GM19372 (cell line): ENCODE data around the gene NOC2L.
A peak's percentile ranks its signal among the peaks of the same experiment; 100 is the strongest.

ENCODE experiments used
- ATAC-seq: cut with Tn5 transposase; IDR thresholded peaks from one replicate; pipeline ENCODE4 v1.9.1; 2021; ENCODE audit warnings: mild to moderate bottlenecking, low read depth, moderate library complexity; ENCODE audit not compliant: unreplicated experiment

The NOC2L gene

DNA sequence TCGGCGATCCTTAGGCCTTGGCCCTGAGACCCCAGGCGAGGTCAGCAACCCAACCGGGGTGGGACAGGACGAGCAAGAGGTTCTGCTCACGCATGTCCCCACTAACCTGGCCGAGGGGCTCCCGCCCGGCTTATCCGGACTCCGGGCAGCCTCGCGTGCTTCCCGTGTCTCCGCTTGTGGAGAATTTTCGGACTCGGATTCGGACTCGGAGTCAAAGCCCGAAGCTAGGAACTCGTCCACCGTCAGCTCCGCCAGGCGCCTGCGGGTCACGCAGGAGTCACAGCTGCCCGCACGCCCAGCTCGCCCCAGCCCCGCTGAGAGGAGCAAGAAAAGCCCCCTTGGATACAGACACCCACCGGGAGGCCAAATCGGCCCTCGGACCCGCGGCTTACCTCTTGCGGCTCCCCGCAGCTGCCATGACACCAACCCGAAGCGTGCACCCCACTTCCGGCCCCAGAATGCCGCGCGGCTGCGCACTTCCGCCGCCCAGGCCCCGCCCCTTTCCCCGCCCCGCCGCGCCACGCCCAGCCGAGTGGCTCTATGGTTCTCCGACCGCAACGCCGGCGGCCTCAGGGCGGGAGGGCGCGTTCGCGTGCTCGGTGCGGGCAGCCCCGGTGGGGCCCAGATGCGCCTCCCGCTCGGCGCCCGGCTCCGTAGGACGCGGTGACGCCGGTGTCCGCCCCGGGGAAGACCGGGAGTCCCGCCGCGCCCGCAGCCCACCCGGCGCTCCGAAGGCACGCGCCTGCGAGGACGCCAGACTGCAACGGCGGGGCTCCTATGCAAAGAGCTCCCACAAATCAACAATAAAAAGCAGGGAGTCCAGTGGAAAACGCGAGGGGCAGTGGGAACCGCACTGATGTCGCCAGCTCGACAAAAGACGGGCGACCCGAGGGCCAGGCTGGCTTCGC lies at the start of gene NOC2L:
NOC2L (minus strand) TSS at position 434 of the 908 bp plus-strand sequence; CDS start at position 418, 16 bp downstream.
- ATAC-seq: peak; percentile 86

DNA sequence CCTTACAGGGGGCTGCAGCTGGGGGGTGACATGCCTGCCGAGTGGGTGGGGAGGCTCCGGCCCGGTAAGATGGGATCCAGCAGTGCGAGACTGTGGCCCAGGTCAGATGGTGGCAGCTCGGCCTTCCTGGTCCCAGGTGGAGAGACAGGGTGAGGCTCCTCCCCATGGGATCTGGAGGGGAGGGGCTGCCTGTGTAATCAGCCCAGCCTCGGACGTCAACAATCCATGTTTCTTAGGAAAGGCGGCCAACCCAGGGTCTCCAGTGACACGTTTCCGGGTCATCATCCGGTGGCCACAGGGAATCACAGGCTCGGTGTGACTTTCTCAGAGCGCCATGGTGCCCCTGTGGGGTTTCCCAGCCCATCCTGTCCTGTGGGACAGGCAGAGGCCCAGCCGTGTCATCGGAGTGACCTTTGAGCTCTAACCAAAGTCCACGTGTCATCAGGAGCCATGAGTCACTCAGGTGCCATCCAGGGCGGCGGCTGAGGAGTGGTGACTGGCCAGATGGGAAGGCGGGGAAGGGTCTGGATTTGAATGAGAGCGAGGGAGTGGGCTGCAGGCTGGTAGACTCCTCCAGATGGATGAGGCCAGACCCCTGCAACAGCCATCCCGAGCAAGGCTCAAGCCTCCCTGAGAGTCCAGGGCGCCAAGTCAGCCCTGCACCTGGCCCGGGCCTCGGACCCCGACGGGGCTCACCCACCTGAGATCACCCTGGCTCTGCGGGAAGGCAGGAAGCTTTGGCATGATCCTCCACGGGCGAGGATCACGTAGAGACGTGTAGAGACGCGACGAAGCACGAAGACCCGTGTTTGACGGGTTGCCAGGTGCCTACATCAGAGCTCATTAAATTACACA lies 47.5 kb upstream of the NOC2L start:
- ATAC-seq: no peak

DNA sequence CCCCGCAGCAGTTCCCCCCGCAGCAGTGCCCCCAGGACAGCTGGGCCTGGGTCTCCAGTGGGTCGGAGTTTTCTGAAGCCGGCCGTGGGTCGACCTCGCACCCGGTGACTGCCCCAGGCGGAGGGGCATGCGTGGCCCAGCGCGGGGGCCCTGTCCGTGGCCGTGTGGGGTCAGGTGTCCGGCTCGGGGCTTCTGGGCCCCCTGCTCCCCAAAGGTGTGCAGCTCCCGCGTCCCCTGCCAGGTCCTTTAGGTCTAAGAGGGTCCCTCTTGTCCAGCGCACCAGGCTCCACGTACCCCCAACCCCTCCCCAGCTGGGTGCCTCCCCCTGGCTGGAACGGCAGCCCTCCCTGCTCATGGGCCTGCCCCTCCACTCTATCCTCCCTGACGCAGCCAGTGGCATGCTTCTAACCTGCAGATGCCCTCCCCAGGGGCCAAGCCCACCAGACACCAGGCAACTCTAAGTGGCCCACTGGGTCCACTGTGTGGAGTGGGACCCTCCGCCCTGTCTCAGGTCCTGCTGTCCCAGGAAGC lies 46.8 kb upstream of the NOC2L start:
- no peak for ATAC-seq

DNA sequence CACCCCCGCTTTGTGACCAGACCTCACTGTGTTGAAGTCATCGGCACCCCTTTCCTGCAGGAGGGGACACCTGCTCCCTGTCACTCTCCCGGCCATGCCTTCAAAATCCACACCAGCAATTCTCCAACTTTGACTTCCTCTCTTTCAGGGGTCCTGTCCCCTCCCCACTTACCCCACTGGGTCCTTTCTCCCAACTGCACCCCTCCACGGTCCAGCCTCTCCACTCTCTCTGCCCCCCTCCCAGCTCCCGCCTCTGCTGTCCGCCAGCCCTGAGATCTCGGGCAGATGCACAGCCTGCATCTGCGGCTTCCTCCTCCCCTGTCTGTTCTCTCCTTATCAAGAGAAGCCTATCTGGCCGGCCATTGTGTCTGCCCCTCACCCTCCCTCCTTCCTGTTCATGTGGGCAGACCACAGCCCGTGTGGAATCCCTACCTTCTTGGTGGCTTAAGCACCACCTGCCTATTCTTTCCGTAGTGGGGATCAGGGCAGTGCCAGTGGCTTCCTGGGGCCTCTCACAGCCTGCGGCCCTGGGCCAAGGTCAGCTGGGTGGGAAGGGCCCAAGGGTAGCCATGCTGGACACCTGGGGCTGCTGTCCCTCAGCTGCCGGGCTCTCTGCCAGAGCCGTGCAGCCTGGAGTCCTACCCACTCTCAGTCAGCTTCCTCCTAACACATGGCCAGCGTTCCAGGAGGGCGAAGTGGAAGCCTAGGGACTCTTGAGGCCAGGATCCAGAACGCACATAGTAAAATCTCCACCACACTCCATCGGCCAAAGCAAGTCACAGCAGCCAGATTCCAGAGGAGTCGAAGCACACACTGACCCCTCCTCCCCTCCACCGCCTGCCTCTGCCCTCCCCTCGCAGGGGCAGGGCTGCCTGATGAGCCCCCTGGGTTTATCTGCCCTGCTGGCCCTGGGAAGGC lies 46.0 kb upstream of the NOC2L start:
- no peak for ATAC-seq

DNA sequence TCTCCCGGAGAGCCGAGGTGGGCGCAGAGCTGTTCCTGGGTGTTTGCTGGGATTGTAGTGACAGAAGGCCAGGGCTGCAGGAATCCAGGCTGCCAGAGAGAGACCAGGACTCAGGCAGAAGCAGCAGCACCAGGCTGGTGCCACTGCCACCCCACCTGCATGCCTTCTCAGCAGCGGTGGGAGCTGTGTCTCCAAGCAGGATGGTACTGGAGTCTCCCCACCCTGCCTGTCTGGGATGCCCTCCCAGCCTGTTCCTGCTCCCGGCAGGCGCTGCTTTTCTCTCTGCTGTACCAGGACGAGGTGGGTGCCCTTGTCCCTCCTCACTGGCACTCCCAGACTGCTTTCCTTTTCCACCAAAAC lies 45.3 kb upstream of the NOC2L start:
- no peak for ATAC-seq

DNA sequence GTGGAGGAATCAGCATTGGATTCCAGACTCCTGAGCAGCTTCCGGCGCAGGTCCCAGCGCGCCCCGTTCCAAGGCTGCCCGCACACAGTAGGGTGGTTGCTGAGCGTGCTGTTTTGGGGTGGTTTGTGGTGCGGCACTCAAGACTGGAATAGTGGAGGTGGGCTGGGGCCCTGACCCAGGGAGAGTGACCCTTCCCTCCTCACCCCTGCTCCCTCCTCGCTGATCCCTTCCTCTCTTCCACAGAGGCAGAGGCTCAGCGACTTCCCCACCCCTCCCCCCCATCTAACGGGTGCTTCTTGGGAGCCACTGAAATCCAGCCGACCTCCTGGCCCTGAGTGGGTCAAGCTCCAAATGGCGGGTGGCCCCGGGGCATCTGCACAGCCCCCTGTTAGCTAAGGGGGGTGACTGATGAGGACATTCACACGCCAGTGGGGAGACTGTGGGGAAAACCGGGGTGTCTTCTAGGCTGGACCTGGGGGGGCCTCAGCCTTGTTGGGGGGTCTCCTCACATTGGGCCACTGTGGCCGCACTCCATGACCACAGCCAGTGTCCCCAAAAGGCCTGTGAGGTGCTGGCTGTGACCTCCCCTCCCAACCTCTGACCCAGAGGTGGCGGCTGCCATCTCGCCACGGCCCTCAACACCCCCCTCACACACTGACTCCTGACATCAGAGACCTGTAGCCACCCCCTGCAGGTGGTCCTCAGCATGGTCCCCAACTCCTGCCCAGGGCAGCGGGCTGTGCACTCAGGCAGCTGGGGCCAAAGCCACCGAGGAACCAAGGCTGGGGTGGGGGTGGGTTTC lies 44.8 kb upstream of the NOC2L start:
- no peak for ATAC-seq

DNA sequence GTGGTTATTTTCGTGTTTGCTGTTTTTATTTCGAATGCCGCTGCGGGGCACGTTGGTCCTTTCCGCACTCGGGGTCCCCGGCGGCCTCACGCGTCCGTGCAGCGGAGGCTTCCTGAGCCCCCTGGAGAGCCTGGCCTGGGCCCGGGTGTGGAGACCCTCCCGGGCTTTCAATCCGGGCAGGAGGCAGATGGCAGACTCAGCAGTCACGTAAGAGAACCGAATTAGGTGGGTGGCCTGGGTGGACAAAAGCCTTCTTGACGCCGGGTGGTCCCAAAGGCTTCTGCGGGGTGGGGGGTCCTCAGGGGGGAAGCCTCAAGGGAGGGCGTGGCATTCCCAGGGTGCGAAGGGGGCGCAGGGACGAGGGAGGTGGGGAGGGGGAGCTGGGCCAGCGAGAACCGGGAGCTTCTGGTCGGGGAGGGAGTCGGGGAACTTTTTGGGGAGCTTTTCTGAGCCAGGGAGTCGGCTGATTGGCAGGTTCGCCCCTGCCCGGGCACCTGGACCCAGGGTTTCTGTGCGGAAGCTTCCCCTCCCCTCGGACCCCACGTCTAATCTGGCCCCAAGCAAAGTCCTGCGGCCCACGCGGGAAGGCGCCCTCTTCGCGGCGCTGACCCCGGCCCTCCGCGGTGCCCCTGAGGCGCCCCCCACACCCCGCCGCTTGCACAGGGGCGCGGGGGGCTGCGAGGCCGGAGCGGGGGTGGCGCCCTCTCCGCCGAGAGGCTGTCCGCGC lies 42.2 kb upstream of the NOC2L start:
- ATAC-seq: no peak

- no peak for ATAC-seq
Measured at GRCh38 chr1:1000357-1001056, 41.5 kb upstream of the NOC2L start.

DNA sequence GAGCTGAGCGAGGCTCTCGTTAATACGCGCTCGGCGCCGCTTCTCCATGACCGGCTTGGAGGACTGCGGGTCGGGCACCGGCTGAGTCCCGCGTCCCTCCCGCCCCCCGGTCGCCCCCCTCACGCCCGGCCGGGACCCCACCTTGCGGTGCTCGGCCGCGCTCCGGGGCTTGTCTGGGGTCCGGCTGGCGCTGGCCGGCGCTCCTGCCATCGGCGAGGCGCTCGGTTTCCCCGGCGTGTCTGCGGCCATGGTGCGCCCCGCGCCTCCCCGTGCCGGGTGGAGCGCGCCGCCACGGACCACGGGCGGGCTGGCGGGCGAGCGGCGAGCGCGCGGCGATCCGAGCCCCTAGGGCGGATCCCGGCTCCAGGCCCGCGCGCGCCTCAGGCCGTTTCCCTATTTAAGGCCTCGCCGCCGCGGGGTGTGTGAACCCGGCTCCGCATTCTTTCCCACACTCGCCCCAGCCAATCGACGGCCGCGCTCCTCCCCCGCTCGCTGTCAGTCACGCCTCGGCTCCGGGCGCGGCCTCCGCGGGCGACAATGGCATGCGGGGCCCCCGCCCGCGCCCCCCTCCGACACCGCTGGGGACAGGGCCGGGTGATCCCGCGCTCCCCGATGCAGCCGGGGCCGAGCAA lies 40.8 kb upstream of the NOC2L start, which contains the start of gene HES4:
HES4 (minus strand) TSS at position 373 of the 632 bp plus-strand sequence; CDS start at position 249, 124 bp downstream.
- ATAC-seq: no peak

GRCh38 chr1:998995-999724 lies 40.1 kb upstream of the NOC2L start:
- no peak for ATAC-seq

DNA sequence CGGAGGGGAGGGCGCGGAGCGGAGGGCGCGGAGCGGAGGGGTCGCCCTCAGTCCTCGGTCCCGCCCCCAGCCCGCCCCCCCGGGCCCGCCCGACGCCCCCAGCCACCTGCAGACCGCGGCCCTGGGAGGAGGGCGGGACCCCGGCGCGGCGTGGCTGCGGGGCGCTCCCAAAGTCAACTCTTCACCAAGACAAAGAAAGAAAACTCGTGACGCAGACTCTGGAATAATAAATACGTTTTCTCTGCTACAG lies 39.6 kb upstream of the NOC2L start:
- no peak for ATAC-seq

GRCh38 chr1:997993-998744 lies 39.1 kb upstream of the NOC2L start:
- no peak for ATAC-seq

DNA sequence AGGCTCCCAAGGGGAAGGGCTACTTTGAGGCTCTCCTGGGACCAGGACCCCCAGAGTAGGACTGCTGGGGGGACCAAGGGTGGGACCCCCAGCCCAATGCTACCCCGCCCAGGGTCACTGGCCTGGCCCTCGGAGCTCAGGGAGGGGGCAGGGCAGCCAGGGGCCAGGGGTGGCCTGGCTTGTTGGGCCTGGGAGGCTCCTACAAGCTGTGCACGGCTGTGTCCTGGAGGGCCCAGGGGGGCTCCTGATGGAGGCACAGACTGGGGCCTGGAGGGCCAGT lies 38.6 kb upstream of the NOC2L start:
- no peak for ATAC-seq

GRCh38 chr1:996851-997712 lies 38.0 kb upstream of the NOC2L start:
- no peak for ATAC-seq

- no peak for ATAC-seq
Measured at GRCh38 chr1:995665-996633, 36.9 kb upstream of the NOC2L start.
